ENCODE results near the gene CSKMT. TPM values are rescaled to one million over a fixed set of nuclear protein-coding genes. Genes with fewer than 3 reads are reported as not detected.

The CSKMT gene
- total RNA-seq, 1 experiment from 2014 or later, result 19.2 TPM

- POLR2A ChIA-PET (ENCODE audit: unreplicated experiment), result no interaction called here
- Histone ChIP-seq H3K36me3 (ENCODE audit: low read depth) (0 out of 2 replicates have a peak, but pooled peaks cover 5% of the 10 kb centered on the region), H3K9me3 (ENCODE audit: insufficient read depth, low read depth) (no peaks in the 10 kb centered on the region), H3K4me3 (no peak overlapping the region), H3K27me3 (ENCODE audit: insufficient read depth, low read depth) (no peaks in the 10 kb centered on the region), H3F3A (ENCODE audit: insufficient read depth, low read depth) (peaks cover 29% of the 10 kb centered on the region), H3K27ac (no peak overlapping the region), H4K20me1 (ENCODE audit: insufficient read depth) (no peaks in the 10 kb centered on the region), H3K9me2 (ENCODE audit: insufficient read depth) (no peaks in the 10 kb centered on the region), H2AFZ (no peak overlapping the region), H3K4me2 (no peak overlapping the region), H3K4me1 (replicated peaks; ENCODE audit: insufficient read depth) (peaks cover 21% of the 10 kb centered on the region), H3K79me2 (ENCODE audit: low read depth) (peaks cover 14% of the 10 kb centered on the region)
- intact Hi-C loops (cut with micrococcal nuclease; ENCODE audit: unreplicated experiment), result no loop called here
- DNase-seq, result no peak
- TF ChIP-seq CTCF (conservative IDR thresholded peaks at IDR 0.05) (no peak), EZH2 (IDR thresholded peaks at IDR 0.05; ENCODE audit: low read depth) (no peak)
- BruUV-seq (replicated peaks), result no TSS peak
- CTCF ChIA-PET, result no interaction called here
Observed at GRCh38 chr11:62682518-62682917, 17.4 kb downstream of the CSKMT start.

GRCh38 chr11:62687508-62688396 is 22.6 kb downstream of the CSKMT start:
- Histone ChIP-seq H3F3A (ENCODE audit: insufficient read depth, low read depth) (peaks cover 19% of the 10 kb centered on the region), H3K27me3 (ENCODE audit: insufficient read depth, low read depth) (no peaks in the 10 kb centered on the region), H3K9me2 (ENCODE audit: insufficient read depth) (no peaks in the 10 kb centered on the region), H3K4me1 (replicated peaks; ENCODE audit: insufficient read depth) (no peaks in the 10 kb centered on the region), H3K9me3 (ENCODE audit: insufficient read depth, low read depth) (no peaks in the 10 kb centered on the region), H3K4me2 (no peak overlapping the region), H2AFZ (no peak overlapping the region), H3K36me3 (ENCODE audit: low read depth) (0 out of 2 replicates have a peak, but pooled peaks cover 6% of the 10 kb centered on the region), H3K4me3 (no peak overlapping the region), H3K27ac (no peak overlapping the region), H3K79me2 (ENCODE audit: low read depth) (no peaks in the 10 kb centered on the region), H4K20me1 (ENCODE audit: insufficient read depth) (no peaks in the 10 kb centered on the region)
- POLR2A ChIA-PET (ENCODE audit: unreplicated experiment), result no interaction called here
- CTCF ChIA-PET, result no interaction called here
- no TSS peak for BruUV-seq (replicated peaks)
- no peak for DNase-seq
- no peak for TF ChIP-seq EZH2 (IDR thresholded peaks at IDR 0.05; ENCODE audit: low read depth)
- TF ChIP-seq CTCF (conservative IDR thresholded peaks at IDR 0.05), result no peak
- intact Hi-C loops (cut with micrococcal nuclease; ENCODE audit: unreplicated experiment), result no loop called here

- H3K79me2 ChIP-seq (ENCODE audit: low read depth), result no peaks in the 10 kb centered on the region
- ChIA-PET CTCF (no interaction called here), POLR2A (ENCODE audit: unreplicated experiment) (no interaction called here)
- H3K4me2 ChIP-seq, result no peak overlapping the region
- H3F3A ChIP-seq (ENCODE audit: insufficient read depth, low read depth), result peaks cover 19% of the 10 kb centered on the region
- H3K9me3 ChIP-seq (ENCODE audit: insufficient read depth, low read depth), result no peaks in the 10 kb centered on the region
- H3K9me2 ChIP-seq (ENCODE audit: insufficient read depth), result no peaks in the 10 kb centered on the region
- no peaks in the 10 kb centered on the region for H3K4me1 ChIP-seq (replicated peaks; ENCODE audit: insufficient read depth)
- no peak overlapping the region for H3K27ac ChIP-seq
- H4K20me1 ChIP-seq (ENCODE audit: insufficient read depth), result no peaks in the 10 kb centered on the region
- no peak for DNase-seq
- no peak for TF ChIP-seq EZH2 (IDR thresholded peaks at IDR 0.05; ENCODE audit: low read depth)
- TF ChIP-seq CTCF (conservative IDR thresholded peaks at IDR 0.05), result no peak
- no peaks in the 10 kb centered on the region for H3K27me3 ChIP-seq (ENCODE audit: insufficient read depth, low read depth)
- H3K36me3 ChIP-seq (ENCODE audit: low read depth), result 0 out of 2 replicates have a peak, but pooled peaks cover 12% of the 10 kb centered on the region
- intact Hi-C loops (cut with micrococcal nuclease; ENCODE audit: unreplicated experiment), result no loop called here
- no peak overlapping the region for H3K4me3 ChIP-seq
- no TSS peak for BruUV-seq (replicated peaks)
- H2AFZ ChIP-seq, result no peak overlapping the region
Observed at GRCh38 chr11:62688491-62688890, 23.4 kb downstream of the CSKMT start.
